ENCODE measurements around the gene IL6R.

- TF ChIP-seq CTCF (IDR thresholded peaks at IDR 0.05 in 4 of 5, conservative IDR thresholded peaks at IDR 0.05 in 1 of 5), result no peak
- no peak for TF ChIP-seq POLR2A (IDR thresholded peaks at IDR 0.05)
Observed at GRCh38 chr1:154361357-154361756, 43.8 kb upstream of the IL6R start.
